Ovary (tissue), 3 donors: Measurements from ENCODE around the gene SDCCAG8.

ENCODE experiments used
- CTCF ChIP-seq, 3 donors: fragments of 450-650 bp in 2 of 3; fragments of 200-600 bp in 1 of 3; IDR thresholded peaks; one replicate each; pipeline versions ENCODE4 v1.5.1 to v1.8.0; 2016 to 2022; ENCODE audit warnings: antibody characterized with exemption in 3 of 3, mild to moderate bottlenecking in 1 of 3
- POLR2A ChIP-seq: fragments of 450-650 bp; IDR thresholded peaks from one replicate; pipeline ENCODE4 v1.6.1; 2017; ENCODE audit warnings: antibody characterized with exemption, mild to moderate bottlenecking, moderate library complexity
- donor health status: DM: no; HTN: no; CAD: no.

GRCh38 chr1:243217349-243217748 lies 38.5 kb upstream of the SDCCAG8 start:
- TF ChIP-seq CTCF (IDR thresholded peaks at IDR 0.05) (no peak), POLR2A (no peak)
